ENCODE data around the gene GORASP2. TPM values are rescaled to one million over a fixed set of nuclear protein-coding genes. Genes with fewer than 3 reads are reported as not detected.

GORASP2 gene
- total RNA-seq, 4 donors from 2014 or later: 14.7 to 43.7 (median 29.4) TPM

- H3K27ac ChIP-seq: no peak overlapping the region
- no peaks in the 10 kb centered on the region for H3K9me3 ChIP-seq
- TF ChIP-seq POLR2AphosphoS5 (IDR thresholded peaks at IDR 0.05): no peak
- TF ChIP-seq EP300 (IDR thresholded peaks at IDR 0.05; ENCODE audit: low read depth): no peak
- TF ChIP-seq CTCF (IDR thresholded peaks at IDR 0.05): no peak
- no peak for TF ChIP-seq POLR2A (IDR thresholded peaks at IDR 0.05)
- WGBS, 2 donors (ENCODE audit: low coverage in 1 of 2): 55 to 97% methylated on average over 1 of the region's 1 CpG
- no peaks in the 10 kb centered on the region for H3K4me1 ChIP-seq
- intact Hi-C loops (cut with DNase I; ENCODE audit: low total_unique reads): no loop called here
- H3K27me3 ChIP-seq: no peaks in the 10 kb centered on the region
- H3K4me3 ChIP-seq: no peak overlapping the region
- in situ Hi-C loops (cut with MboI; ENCODE audit: low pct_ligation_motif_present in 1 of 4, low pct_unique_long_range_greater_than_20kb in 1 of 4, low sequenced_read_pairs in 3 of 4): no loop called here
- H3K36me3 ChIP-seq: peaks cover 0 to 35% (median 13%) of the 10 kb centered on the region in 4 donors
- no peak for DNase-seq
These were observed 84.8 kb downstream of the GORASP2 start for GRCh38 chr2:171013851-171014250.

- WGBS, 2 donors (ENCODE audit: low coverage in 1 of 2): 93 to 100% methylated on average over 4 to 9 of the region's 9 CpGs
- peaks cover 0 to 26% (median 9%) of the 10 kb centered on the region in 4 donors for H3K36me3 ChIP-seq
These were observed 87.1 kb downstream of the GORASP2 start for GRCh38 chr2:171016125-171016524.

More at GRCh38 chr2:171016125-171016524, 87.1 kb downstream of the GORASP2 start:
- no peak for DNase-seq
- intact Hi-C loops (cut with DNase I; ENCODE audit: low total_unique reads) (no loop called here), in situ Hi-C loops (cut with MboI; ENCODE audit: low pct_ligation_motif_present in 1 of 4, low pct_unique_long_range_greater_than_20kb in 1 of 4, low sequenced_read_pairs in 3 of 4) (no loop called here)
- Histone ChIP-seq H3K4me3 (no peak overlapping the region), H3K27ac (no peak overlapping the region), H3K9me3 (no peaks in the 10 kb centered on the region), H3K4me1 (peaks cover 0 to 4% (median 0%) of the 10 kb centered on the region in 4 donors), H3K27me3 (no peaks in the 10 kb centered on the region)
- TF ChIP-seq POLR2AphosphoS5 (IDR thresholded peaks at IDR 0.05) (no peak), POLR2A (IDR thresholded peaks at IDR 0.05) (no peak), CTCF (IDR thresholded peaks at IDR 0.05) (no peak), EP300 (IDR thresholded peaks at IDR 0.05; ENCODE audit: low read depth) (no peak)

Other genes with a start within 250 kb of the GORASP2 start
- 1 to 10 TPM in 1 of 4 donors, under 1 TPM in 1, not detected in 2; 0.41 to 2.2 TPM for gene SP5, start 213.9 kb upstream of the GORASP2 start, total RNA-seq
- not detected for gene ERICH2, start 158.9 kb upstream of the GORASP2 start, total RNA-seq
- gene GAD1, start 112.4 kb upstream of the GORASP2 start, total RNA-seq: not detected
- 10 to 100 TPM; 39.6 to 76.3 (median 53.2) TPM for gene TLK1, start 231.6 kb downstream of the GORASP2 start, total RNA-seq

Measured in transverse colon (tissue), 4 donors.